ENCODE data around the gene PHF2. TPM values are rescaled to one million over a fixed set of nuclear protein-coding genes. Genes with fewer than 3 reads are reported as not detected.

Gene PHF2
- total and polyA plus RNA-seq, 2 of the 8 experiments (the other 6 are each of a cell fraction or from before 2014, with no cell fraction given): 3.4 to 9.4 TPM

DNA sequence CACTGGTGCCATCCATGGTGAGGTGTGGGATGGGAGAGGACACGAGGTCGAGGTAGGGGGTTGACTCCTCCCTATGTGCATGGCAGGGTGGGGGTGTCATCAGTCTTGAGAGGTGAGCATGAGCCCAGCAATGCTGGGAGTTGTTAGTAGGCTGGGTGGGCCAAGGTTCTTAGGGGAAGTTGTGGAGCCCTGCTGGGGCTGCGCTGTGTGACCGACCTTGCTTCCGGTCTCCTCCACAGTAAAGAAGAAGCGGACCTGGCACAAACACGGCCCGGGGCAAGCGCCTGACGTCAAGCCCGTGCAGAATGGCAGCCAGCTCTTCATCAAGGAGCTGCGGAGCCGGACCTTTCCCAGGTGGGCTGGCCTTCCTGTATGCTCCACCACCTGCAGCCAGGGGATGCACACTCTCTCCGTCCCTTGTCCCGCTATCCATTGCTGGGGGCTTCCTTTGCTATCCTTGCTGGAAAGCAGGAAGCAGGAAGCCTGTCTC lies 59.8 kb downstream of the PHF2 start (continued):
- no peak for TF ChIP-seq ZNF274 (IDR thresholded peaks at IDR 0.05; ENCODE audit: borderline replicate concordance, extremely low read depth, low read length)
- no peak for TF ChIP-seq TEAD4 (IDR thresholded peaks at IDR 0.05; ENCODE audit: low read depth, low read length)
- no peak for TF ChIP-seq TAF1 (IDR thresholded peaks at IDR 0.05; ENCODE audit: low read depth, low read length)
- TF ChIP-seq SUZ12 (IDR thresholded peaks at IDR 0.05; ENCODE audit: low read length): no peak
- TF ChIP-seq, protein P1, sequence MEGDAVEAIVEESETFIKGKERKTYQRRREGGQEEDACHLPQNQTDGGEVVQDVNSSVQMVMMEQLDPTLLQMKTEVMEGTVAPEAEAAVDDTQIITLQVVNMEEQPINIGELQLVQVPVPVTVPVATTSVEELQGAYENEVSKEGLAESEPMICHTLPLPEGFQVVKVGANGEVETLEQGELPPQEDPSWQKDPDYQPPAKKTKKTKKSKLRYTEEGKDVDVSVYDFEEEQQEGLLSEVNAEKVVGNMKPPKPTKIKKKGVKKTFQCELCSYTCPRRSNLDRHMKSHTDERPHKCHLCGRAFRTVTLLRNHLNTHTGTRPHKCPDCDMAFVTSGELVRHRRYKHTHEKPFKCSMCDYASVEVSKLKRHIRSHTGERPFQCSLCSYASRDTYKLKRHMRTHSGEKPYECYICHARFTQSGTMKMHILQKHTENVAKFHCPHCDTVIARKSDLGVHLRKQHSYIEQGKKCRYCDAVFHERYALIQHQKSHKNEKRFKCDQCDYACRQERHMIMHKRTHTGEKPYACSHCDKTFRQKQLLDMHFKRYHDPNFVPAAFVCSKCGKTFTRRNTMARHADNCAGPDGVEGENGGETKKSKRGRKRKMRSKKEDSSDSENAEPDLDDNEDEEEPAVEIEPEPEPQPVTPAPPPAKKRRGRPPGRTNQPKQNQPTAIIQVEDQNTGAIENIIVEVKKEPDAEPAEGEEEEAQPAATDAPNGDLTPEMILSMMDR (IDR thresholded peaks at IDR 0.05; ENCODE audit: control extremely low read depth in 1 of 3, insufficient read depth in 1 of 3, low read depth in 1 of 3, low read length in 3 of 3): no peak

Data from H1 (cell line).